ENCODE data around the gene STAG1.

DNA sequence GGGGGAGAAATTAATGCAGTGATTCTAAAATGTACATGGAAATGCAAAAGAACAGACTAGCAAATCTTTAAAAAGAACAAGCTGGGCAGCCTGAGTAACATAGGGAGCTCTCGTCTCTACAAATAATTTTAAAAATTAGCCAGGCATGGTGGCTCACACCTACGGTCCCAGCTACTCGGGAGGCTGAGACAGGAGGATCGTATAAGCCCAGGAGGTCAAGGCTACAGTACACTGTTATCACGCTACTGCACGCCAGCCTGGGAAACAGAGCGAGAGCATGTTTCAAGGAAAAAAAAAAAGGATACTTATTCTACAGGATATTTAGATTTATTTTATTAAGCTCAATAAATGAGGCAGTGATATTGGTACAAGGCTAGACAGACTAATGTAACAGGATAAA lies 40.9 kb downstream of the STAG1 start:
- TF ChIP-seq, protein P1, sequence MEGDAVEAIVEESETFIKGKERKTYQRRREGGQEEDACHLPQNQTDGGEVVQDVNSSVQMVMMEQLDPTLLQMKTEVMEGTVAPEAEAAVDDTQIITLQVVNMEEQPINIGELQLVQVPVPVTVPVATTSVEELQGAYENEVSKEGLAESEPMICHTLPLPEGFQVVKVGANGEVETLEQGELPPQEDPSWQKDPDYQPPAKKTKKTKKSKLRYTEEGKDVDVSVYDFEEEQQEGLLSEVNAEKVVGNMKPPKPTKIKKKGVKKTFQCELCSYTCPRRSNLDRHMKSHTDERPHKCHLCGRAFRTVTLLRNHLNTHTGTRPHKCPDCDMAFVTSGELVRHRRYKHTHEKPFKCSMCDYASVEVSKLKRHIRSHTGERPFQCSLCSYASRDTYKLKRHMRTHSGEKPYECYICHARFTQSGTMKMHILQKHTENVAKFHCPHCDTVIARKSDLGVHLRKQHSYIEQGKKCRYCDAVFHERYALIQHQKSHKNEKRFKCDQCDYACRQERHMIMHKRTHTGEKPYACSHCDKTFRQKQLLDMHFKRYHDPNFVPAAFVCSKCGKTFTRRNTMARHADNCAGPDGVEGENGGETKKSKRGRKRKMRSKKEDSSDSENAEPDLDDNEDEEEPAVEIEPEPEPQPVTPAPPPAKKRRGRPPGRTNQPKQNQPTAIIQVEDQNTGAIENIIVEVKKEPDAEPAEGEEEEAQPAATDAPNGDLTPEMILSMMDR (IDR thresholded peaks at IDR 0.05; ENCODE audit: insufficient read depth, low read depth, low read length): no peak
- TF ChIP-seq EZH2 (IDR thresholded peaks at IDR 0.05; ENCODE audit: insufficient read depth, low read length): no peak

Measured in astrocyte (in vitro differentiated cells and primary cell).